HG03558 (cell line): ENCODE measurements around the gene UTF1.
"Not testable (repeated sequence)": the region's sequence is repeated elsewhere in the genome, so short reads cannot be mapped to it uniquely, and the experiment has no call there.

Experiments
- ATAC-seq: cut with Tn5 transposase; IDR thresholded peaks from one replicate; pipeline ENCODE4 v1.9.1; 2021; ENCODE audit warnings: moderate number of reproducible peaks; ENCODE audit not compliant: unreplicated experiment; ENCODE audit errors: extremely low read depth

The UTF1 gene

DNA sequence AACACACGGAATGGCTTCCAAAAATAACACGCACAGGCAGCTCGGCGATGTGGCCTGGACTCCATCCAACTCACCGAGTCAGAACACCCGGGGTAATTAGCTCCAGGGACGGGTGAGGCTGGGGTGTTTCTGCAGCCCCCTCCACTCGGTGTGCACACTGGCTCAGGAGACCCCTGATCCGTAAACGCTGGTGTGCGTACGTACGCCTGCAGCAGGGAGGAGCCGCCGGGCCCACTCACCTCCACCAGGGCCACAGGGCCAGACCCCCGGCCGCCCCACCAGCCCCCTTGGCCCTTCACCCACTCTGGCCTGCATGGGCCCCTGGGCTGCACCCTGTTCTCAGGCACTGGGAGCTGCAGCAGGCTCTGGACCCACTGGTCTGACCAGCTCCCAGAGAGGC lies 22.4 kb upstream of the UTF1 start:
- ATAC-seq = no peak

DNA sequence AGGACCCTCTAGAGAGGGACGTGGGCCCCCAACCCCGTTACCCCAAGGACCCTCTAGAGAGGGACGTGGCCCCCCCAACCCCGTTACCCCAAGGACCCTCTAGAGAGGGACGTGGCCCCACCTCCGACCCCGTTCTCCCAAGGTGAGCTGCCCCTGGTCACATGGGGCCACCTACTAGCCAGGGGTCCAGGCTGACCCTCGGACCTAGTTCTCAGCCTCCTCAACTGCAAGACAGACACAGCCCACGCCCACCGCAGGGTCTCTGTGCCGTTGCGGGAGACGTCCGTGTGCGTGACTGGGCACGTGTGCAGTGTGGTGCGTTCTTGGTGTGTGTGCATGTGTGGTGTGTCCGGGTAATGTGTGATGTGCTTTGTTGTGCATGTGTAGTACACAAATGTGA lies 21.6 kb upstream of the UTF1 start:
- ATAC-seq = no peak

DNA sequence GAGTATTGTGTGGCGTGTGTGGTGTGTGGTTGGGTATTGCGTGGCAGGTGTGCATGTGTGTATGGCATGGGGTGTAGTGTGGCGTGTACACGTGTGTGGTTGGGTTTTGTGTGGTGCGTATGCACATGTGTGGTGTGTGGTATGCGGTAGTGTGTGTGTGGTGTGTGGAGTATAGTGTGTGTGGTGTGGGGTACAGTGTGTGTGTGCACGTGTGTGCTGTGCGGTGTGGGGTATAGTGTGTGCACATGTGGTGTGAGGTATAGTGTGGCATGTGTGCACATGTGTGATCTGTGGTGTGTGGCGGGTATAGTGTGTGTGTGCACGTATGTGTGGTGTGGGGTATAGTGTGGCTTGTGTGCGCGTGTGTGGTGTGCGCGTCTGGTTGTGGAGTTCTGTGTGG lies 20.9 kb upstream of the UTF1 start:
- ATAC-seq = no peak

DNA sequence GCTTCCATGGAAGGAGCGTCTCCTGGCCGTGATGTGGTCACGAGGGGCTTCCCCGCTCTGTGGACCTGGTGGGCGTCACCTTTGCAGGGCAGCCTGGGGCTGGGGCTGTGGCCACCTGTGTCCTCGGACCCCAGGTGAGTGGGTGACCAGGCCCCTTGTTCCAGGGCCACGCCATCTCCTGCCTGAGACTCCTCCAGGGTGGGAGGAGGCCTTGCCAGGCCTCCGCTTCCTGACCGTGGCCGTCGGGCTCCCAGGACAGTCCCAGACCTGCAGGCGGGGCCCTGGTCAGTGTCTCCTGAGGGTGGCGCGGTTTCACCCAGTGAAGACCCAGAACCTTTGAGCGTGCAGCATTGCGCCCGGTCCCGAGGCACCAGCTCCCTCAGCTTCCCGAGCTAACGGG lies 20.4 kb upstream of the UTF1 start:
- ATAC-seq = no peak

DNA sequence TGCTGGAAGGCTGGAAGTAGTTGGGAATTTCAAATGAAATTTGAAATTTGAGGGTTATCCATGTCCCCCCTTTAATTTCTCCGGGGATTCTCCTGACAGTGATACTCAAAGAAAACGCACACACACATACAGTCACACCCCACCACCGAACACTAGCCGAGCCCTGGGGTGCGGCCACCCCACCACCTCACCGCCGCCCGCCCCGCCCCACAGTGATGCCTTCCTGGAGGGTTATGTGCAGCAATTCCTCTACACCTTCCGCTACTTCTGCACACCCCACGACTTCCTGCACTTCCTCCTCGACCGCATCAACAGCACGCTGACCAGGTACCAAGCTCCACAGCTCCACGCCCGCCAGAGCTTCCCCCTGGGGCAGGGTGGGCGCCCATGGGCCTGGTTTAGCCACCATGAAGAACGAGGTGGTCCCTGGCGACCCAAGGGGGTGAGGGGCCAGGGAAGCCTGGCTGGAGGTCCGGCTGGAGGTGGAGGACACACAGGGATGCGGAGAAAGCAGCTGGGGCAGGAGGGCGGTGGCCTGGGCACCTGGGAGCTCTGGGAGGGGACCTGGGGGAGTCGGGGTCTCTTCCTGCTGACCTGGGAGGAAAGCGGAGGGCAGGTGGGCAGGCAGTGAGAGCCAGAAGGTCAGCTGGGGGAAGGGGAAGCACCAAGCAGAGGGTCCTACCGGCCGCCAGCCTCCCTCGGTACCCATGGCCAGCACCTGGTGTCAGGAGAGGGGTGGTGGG lies 19.4 kb upstream of the UTF1 start:
- no peak for ATAC-seq

DNA sequence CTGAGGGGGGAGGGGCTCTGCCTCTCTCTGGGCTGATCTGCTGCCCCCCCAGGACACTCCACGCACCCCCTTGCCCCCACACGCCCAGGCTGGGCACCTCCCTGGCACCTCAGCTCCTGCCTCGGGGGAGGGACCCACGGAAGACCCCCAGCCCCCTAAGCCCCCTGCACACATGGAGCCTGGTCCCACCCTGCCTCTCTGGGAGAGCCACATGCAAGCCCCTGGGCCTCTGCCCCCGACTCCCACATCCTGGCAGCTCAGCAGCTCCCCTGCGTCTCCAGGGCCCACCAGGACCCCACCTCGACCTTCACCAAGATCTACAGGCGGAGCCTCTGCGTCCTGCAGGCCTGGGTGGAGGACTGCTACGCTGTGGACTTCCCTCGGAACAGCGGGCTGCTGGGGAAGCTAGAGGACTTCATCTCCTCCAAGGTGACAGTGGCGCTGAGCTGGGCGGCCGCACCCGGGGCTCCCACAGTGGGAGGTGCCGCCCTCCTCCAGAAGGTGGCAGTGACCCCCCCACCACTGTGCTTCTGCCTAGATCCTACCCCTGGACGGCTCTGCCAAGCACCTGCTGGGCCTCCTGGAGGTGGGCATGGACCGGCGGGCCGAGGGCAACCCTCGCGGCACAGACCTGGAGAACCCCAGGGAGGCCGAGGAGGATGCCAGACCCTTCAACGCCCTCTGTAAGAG lies 18.7 kb upstream of the UTF1 start:
- no peak for ATAC-seq

DNA sequence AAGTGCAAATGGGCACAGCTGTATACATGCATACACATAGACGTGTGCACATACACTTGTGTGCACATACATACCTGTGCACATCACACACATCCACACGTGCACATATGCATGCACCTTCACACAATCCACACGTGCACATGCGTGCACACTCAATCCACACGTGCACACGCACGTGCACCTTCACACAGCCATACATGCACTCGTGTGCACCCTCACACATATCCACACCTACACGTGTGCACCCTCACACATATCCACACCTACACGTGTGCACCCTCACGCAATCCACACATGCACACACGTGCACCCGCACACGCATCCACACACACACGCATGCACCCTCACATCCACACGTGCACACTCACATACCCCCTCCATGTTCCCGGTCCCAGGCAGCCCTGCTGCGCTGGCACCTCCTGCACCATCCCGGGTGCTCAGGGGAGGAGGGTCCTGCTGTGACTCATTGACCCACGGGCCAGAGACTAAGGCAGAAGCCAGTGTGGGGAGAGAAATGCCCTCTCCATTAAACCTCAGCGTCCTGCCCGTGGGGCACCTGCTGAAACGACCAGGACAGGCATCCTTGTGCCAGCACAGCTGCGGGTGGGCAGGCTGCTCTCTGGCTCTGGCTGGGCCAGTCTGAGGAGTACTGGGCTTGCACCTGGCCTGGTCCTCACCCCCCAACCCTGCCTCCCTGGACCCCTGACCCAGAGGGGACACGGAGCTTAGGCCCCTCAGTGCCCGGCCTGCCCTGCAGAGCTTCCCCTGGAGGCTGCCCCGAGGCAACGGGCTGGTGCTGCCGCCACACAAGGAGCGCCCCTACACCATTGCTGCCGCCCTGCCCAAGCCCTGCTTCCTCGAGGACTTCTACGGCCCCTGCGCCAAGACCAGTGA lies 17.8 kb upstream of the UTF1 start:
- no peak for ATAC-seq

DNA sequence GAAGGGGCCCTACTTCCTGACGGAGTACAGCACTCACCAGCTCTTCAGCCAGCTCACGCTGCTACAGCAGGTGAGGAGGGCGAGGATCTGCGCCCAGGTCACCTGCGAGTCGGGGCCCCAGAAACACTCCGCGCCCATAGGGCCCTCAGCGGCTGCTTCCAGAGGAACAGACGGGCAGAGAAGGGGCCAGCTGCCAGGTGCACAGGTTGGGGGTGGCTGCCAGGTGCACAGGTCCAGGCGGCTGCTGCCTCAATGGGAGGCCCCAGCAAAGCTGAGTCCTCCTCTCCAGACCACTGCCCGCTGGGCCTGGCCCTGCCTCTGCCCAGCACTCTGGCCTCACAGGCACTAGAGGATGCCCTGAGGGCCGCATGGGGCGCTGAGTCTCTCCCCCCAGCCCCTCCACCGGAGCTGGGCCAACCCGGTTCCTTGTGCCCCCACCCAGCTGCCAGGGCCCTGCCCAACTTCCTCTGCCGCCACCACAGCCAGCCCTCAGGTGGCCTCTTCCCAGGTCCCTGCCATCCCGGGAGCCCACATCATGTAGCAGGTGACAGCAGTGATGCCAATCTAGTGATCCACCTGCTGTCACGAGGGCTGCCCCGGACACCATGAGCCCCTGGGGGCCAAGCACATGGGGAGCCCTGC lies 17.0 kb upstream of the UTF1 start:
- no peak for ATAC-seq

DNA sequence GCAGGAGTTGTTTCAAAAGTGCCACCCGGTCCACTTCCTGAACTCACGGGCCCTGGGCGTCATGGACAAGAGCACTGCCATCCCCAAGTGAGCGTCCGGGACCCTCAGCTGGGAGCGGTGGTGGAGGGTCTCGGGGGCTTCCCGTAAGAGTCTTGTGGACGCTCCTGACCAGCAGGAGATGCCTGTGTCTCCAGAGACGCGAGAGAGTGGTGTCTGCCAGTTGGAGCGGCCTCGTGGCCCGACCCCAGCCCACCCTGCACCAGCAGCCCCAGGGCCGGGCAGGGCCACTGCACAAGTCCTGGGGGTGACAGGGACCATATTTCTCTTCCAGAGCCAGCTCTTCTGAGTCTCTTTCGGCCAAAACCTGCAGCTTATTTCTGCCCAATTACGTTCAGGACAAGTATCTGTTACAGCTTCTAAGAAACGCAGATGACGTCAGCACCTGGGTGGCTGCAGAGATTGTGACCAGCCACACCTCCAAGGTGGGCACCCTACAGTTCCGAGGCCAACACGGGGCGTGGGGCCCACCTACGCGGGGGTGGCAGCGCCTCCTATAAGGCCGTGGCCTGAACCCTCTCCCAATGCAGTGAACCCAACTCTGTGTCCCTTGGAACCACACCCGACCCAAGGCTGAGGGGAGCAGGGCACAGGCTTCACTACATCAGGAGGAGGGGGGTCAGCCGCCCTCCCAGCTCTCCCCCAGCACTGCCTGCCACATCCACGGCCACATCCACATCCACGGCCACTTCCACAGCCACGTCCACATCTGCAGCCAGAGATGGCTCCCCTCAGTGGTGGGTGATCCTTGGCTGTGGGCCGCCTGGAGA lies 16.2 kb upstream of the UTF1 start:
- no peak for ATAC-seq

DNA sequence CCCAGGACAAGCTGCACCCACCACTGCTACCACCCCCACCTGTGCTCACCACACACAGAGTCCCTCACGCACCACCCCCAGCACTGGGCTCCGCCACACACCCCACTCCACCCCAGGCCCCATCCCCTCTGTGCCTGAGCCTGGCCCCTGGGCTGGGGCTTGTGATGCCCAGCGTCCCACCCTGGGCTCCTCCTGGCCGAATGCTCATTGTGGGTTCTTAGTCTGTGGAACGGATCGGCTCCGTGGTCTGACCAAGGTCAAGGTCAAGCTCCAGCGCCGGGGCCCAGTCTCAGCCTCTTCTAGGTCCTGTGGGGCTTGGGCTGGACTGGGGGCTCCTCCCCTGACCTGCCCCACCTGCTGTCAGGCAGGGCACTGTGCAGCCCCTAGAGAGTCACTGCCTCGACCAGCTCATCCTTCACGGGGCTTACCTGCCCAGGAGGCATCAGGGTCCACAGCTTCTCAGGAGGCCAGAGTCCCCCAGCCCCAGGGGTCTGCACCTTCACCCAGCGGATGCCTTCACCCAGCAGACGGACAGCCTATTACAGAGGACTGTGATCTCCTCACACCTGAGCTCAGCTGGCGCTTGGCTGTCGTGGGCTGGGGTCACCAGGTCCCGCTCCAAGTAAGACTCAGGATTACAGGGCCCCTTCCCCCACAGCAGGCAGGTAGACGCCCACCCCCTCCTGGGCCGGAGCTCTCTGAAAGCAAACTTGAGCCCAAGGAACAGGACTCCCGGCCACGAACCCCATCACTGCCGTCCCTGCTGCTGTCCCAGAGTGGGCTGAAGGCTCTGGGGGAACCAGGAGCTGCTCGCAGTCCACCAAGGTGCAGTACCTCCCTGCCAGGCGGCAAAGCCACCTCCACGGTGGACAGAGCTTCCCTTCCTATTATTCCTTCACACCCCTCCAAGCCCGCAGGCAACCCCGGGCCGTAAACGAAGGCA lies 15.3 kb upstream of the UTF1 start:
- no peak for ATAC-seq

DNA sequence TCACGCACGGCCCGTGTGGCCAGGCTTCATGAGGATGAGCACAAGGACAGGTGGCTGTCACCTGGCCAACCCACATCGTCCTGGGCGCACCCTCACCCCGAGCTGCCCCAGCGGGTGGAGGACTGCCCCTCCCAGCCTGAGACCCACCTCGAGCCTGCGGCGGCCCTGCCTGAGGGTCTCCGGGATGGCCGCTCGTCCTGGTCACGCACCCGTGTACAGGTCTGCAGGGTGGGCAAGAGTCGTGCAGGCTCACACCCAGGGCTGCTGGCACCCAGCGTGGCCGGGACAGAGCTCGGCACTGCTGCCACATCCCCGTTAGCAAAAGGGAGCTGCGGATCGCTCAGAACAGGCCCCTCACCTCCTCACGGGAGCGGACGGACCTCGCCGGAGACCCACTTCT lies 14.4 kb upstream of the UTF1 start:
- ATAC-seq = no peak

DNA sequence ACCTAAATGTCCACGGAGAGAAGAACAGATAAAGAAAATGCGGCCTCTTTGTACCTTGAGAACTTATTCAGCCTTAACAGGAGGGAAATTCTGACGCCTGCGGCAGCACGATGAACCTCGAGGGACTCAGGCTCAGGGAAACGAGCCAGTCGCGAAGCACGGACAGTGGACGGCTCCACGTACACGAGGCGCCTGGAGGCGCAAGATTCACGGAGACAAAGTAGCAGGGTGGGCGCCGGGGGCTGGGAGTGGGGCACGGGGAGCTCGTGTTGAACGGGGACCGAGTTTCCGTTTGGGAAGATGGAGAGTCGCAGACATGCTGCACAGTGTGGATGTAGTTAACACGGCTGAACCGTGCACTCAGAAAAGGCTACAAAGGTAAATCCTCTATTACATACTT lies 13.2 kb upstream of the UTF1 start:
- ATAC-seq = no peak

DNA sequence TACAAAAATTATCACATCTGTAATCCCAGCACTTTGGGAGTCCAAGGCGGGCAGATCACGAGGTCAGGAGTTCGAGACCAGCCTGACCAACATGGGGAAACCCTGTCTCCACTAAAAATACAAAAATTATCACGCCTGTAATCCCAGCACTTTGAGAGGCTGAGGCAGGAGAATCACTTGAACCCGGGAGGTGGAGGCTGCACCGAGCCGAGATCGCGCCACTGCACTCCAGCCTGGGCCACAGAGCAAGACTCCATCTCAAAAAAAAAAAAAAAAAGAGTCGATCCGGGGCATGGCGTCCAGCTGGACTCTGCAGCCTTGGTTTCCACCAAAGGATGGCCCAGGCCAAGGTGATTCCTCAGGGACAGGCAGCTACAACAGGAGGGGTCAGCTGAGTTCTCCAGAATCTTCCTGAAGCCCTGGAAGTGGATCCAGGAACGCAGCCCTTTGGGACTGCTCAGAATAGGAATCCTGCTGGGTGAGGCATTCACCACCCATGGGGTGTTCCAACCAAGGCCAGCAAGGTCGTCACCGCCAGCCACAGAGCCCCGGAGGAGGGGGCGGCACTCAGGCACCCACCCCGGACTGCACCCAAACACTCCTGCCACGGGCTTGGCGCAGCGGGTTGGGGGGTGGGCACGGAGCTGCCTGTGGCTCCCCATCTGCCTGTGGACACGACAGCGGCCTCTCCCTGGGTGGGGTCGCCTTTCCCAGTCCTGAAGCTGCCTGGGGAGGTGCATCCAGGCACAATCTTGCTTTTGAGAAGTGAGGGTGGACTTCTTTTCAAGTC lies 12.0 kb upstream of the UTF1 start:
- ATAC-seq = no peak

DNA sequence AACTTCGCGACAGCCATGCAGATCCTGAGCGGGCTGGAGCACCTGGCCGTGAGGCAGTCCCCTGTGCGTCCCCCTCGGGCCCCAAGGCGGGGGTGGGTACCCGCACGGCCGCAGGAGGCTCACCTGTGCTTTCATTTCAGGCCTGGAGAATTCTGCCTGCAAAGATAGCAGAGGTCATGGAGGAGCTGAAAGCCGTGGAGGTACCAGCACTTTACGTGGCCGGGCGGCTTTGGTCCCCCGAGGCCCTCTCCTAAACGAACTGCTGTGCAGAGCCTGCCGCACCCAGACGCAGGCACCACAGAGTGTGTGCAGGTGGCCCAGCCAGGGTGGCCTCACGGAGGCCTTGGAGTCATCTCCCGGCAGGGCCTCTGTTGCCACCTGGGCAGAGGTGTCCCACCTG lies 11.1 kb upstream of the UTF1 start:
- no peak for ATAC-seq

DNA sequence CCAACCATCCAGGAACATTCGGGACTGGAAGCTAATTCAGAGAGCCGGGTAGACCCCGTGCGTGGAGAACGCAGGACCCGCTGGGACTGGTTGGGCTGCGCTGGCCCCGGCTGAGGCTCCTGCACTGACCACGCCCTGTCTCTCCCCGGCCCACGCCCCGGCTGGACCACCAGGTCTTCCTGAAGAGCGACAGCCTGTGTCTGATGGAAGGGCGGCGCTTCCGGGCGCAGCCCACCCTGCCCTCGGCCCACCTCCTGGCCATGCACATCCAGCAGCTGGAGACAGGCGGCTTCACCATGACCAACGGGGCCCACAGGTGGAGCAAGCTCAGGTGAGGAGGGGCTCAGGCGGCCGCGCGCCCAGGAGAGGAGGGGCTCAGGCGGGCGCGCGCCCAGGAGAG lies 10.2 kb upstream of the UTF1 start:
- no peak for ATAC-seq

DNA sequence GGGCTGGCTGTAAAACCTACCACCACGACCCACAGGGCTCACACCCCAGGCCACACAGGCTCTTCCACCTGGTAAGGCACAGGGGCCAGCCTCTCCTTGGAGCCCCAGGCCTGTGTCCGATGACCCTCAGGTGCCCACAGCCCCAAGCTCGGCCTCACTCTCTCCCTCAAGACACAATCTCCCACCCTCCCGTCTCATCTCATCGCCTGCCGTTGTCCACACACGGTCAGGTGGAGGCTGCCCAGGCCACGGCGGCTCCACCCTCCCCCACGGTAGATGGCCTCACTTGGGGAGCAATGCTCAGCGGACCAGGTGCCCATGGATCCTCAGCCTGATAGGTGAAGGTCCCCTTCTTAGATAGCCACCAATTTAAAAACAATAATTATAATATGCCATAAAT lies 8.7 kb upstream of the UTF1 start:
- ATAC-seq = no peak

DNA sequence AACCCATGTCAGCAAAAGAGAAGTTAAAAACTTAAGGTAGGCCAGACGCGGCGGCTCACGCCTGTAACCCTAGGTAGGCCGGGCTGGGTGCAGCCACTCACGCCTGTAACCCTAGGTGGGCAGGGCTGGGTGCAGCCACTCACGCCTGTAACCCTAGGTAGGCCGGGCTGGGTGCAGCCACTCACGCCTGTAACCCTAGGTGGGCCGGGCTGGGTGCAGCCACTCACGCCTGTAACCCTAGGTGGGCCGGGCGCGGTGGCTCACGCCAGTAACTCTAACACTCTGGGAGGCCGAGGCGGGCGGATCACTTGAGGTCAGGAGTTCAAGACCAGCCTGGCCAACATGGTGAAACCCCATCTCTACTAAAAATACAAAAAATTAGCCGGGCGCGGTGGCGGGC lies 8.3 kb upstream of the UTF1 start:
- not testable (repeated sequence) for ATAC-seq

DNA sequence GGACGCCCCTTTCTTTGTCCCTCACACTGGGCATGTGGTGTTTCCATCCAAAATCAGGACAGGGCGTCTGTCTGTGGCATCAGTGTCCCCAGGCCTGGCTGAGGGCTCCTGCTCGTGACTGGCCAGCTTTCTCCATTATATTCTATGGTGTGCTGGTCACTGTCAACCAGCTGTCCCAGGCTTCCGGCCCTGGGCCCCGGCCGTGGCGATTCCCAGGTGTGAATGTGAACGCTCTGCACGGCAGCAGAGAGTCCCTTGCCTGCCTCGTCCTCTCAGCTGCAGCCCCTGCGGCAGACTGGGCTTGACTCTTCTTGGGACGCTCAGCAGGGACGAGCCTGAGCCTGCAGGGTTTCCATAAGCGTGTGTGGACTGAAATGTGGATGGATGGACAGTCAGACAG lies 5.9 kb upstream of the UTF1 start:
- ATAC-seq = no peak
